Progenitor cell of endocrine pancreas (in vitro differentiated cells): ENCODE results near the gene LRRTM2. TPM values are rescaled to one million over a fixed set of nuclear protein-coding genes. Genes with fewer than 3 reads are reported as not detected.

Experiments used
- DNase-seq: peaks from one replicate; pipeline ENCODE4 v3.0.0; 2021; ENCODE audit warnings: low spot score; ENCODE audit not compliant: unreplicated experiment
- H3K27ac Mint-ChIP-seq: 2 replicates; pipeline ENCODE4 v1.8.0; 2021; ENCODE audit warnings: mild to moderate bottlenecking, moderate library complexity, mixed read lengths
- H3K27me3 Mint-ChIP-seq: 2 replicates; pipeline ENCODE4 v1.8.0; 2021; ENCODE audit warnings: mixed read lengths
- H3K36me3 Mint-ChIP-seq: 2 replicates; pipeline ENCODE4 v1.8.0; 2022; ENCODE audit warnings: mixed read lengths; ENCODE audit not compliant: insufficient read depth
- H3K4me1 Mint-ChIP-seq: 2 replicates; pipeline ENCODE4 v1.8.0; 2021; ENCODE audit warnings: low read depth, mixed read lengths
- H3K4me3 Mint-ChIP-seq: 2 replicates; pipeline ENCODE4 v1.8.0; 2021; ENCODE audit warnings: low read depth, mild to moderate bottlenecking, moderate library complexity, mixed read lengths
- H3K9me3 Mint-ChIP-seq: 2 replicates; pipeline ENCODE4 v1.8.0; 2021; ENCODE audit warnings: low read depth, mixed read lengths
- CTCF ChIP-seq: fragments of 200-600 bp; sonication (generic); IDR thresholded peaks from one replicate; pipeline ENCODE4 v1.5.0; 2021; ENCODE audit warnings: antibody characterized with exemption, mild to moderate bottlenecking; ENCODE audit not compliant: unreplicated experiment
- total RNA-seq: library from RNA; stranded (reverse); gene quantifications from 2 replicates; pipeline ENCODE4 v1.2.1, GENCODE V29; 2021

The LRRTM2 gene
- total RNA-seq, 1 donor from 2014 or later: not detected

- DNase-seq: no peak
- peaks cover 18% of the 10 kb centered on the region for H3K36me3 Mint-ChIP-seq
- H3K27me3 Mint-ChIP-seq: no peaks in the 10 kb centered on the region
- TF ChIP-seq CTCF: no peak
- H3K27ac Mint-ChIP-seq: no peak overlapping the region
- no peaks in the 10 kb centered on the region for H3K9me3 Mint-ChIP-seq
- no peak overlapping the region for H3K4me3 Mint-ChIP-seq
- H3K4me1 Mint-ChIP-seq: no peaks in the 10 kb centered on the region
Observed at GRCh38 chr5:138913773-138914172, 38.6 kb upstream of the LRRTM2 start.

- Mint-ChIP-seq H3K27ac (peak overlapping the region; percentile 23), H3K36me3 (peaks cover 18% of the 10 kb centered on the region)
- TF ChIP-seq CTCF: no peak
Observed at GRCh38 chr5:138912093-138912492, 37.0 kb upstream of the LRRTM2 start.

GRCh38 chr5:138911441-138911840, 36.3 kb upstream of the LRRTM2 start:
- Mint-ChIP-seq H3K9me3 (no peaks in the 10 kb centered on the region), H3K27me3 (no peaks in the 10 kb centered on the region), H3K27ac (no peak overlapping the region), H3K4me3 (no peak overlapping the region), H3K4me1 (no peaks in the 10 kb centered on the region), H3K36me3 (peaks cover 18% of the 10 kb centered on the region)
- TF ChIP-seq CTCF: no peak
- DNase-seq: no peak

More at GRCh38 chr5:138912093-138912492, 37.0 kb upstream of the LRRTM2 start:
- Mint-ChIP-seq H3K27me3 (no peaks in the 10 kb centered on the region), H3K4me1 (no peaks in the 10 kb centered on the region), H3K9me3 (no peaks in the 10 kb centered on the region), H3K4me3 (no peak overlapping the region)
- no peak for DNase-seq

GRCh38 chr5:138910546-138911185, 35.5 kb upstream of the LRRTM2 start:
- Mint-ChIP-seq H3K4me1 (no peaks in the 10 kb centered on the region), H3K27me3 (no peaks in the 10 kb centered on the region), H3K27ac (no peak overlapping the region), H3K4me3 (no peak overlapping the region), H3K36me3 (peaks cover 15% of the 10 kb centered on the region), H3K9me3 (no peaks in the 10 kb centered on the region)
- no peak for DNase-seq
- no peak for TF ChIP-seq CTCF

- Mint-ChIP-seq H3K4me1 (no peaks in the 10 kb centered on the region), H3K36me3 (peaks cover 13% of the 10 kb centered on the region), H3K27ac (no peak overlapping the region), H3K9me3 (no peaks in the 10 kb centered on the region), H3K4me3 (no peak overlapping the region), H3K27me3 (no peaks in the 10 kb centered on the region)
- no peak for TF ChIP-seq CTCF
- DNase-seq: no peak
Observed at GRCh38 chr5:138909734-138910133, 34.6 kb upstream of the LRRTM2 start.
